Vagina (tissue), 2 donors: ENCODE results near the gene PHB1.

Experiments
- POLR2A ChIP-seq, 2 donors: fragments of 450-650 bp; IDR thresholded peaks; one replicate each; pipeline ENCODE4 v1.6.1; 2017; ENCODE audit warnings: antibody characterized with exemption in 2 of 2, mild to moderate bottlenecking in 2 of 2, moderate library complexity in 2 of 2
- TF ChIP-seq, protein P1 (sequence below), 3 experiments: fragments of 450-650 bp in 2 of 3; fragments of 200-600 bp in 1 of 3; sonication (generic) in 1 of 3; IDR thresholded peaks; one replicate each; pipeline ENCODE4 v1.5.1; 2017 to 2019; ENCODE audit warnings: antibody characterized with exemption in 3 of 3, mild to moderate bottlenecking in 2 of 3, moderate library complexity in 2 of 3

DNA sequence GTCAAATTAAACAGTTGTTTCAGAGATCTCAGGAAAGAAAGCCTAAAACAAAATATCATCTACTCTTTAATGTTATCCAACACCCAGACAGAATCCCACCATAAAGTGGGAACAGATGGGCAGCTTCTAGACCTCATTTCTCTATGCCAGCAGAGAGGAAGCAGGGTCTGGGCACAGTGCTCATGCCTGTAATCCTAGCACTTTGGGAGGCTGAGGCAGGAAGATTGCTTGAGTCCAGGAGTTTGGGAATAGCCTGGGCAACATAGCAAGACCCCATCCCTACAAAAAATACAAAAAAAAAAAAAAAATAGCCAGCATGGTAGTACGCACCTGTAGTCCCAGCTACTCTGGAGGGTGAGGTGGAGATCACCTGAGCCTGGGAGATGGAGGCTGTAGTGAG is 39.1 kb downstream of the PHB1 start:
- TF ChIP-seq, protein P1, sequence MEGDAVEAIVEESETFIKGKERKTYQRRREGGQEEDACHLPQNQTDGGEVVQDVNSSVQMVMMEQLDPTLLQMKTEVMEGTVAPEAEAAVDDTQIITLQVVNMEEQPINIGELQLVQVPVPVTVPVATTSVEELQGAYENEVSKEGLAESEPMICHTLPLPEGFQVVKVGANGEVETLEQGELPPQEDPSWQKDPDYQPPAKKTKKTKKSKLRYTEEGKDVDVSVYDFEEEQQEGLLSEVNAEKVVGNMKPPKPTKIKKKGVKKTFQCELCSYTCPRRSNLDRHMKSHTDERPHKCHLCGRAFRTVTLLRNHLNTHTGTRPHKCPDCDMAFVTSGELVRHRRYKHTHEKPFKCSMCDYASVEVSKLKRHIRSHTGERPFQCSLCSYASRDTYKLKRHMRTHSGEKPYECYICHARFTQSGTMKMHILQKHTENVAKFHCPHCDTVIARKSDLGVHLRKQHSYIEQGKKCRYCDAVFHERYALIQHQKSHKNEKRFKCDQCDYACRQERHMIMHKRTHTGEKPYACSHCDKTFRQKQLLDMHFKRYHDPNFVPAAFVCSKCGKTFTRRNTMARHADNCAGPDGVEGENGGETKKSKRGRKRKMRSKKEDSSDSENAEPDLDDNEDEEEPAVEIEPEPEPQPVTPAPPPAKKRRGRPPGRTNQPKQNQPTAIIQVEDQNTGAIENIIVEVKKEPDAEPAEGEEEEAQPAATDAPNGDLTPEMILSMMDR (IDR thresholded peaks at IDR 0.05), result no peak
- TF ChIP-seq POLR2A (IDR thresholded peaks at IDR 0.05), result no peak
